Neural crest cell (in vitro differentiated cells): Measurements from ENCODE around the gene RNU6-8. TPM values are rescaled to one million over a fixed set of nuclear protein-coding genes. Genes with fewer than 3 reads are reported as not detected.

Source experiments
- DNase-seq: peaks from one replicate; pipeline ENCODE4 v3.0.0; 2021; ENCODE audit warnings: low read depth, mixed read lengths, low spot score
- H3K27ac Mint-ChIP-seq: one replicate; pipeline ENCODE4 v1.8.0; 2021; ENCODE audit warnings: mild to moderate bottlenecking, mixed read lengths; ENCODE audit not compliant: unreplicated experiment
- H3K27me3 Mint-ChIP-seq: 2 replicates; pipeline ENCODE4 v1.8.0; 2021; ENCODE audit warnings: low read depth, mild to moderate bottlenecking, mixed read lengths
- H3K36me3 Mint-ChIP-seq: 2 replicates; pipeline ENCODE4 v1.8.0; 2021; ENCODE audit warnings: low read depth, mild to moderate bottlenecking, mixed read lengths
- H3K4me1 Mint-ChIP-seq: 2 replicates; pipeline ENCODE4 v1.8.0; 2021; ENCODE audit warnings: mixed read lengths
- H3K4me3 Mint-ChIP-seq: one replicate; pipeline ENCODE4 v1.8.0; 2021; ENCODE audit warnings: mild to moderate bottlenecking, mixed read lengths
- H3K9me3 Mint-ChIP-seq: 2 replicates; pipeline ENCODE4 v1.8.0; 2021; ENCODE audit warnings: mixed read lengths
- total RNA-seq: library from RNA; stranded (reverse); gene quantifications from 2 replicates; pipeline ENCODE4 v1.2.1, GENCODE V29; 2021
- TF ChIP-seq, protein P1 (sequence below): fragments of 200-600 bp; sonication (generic); conservative IDR thresholded peaks from 2 replicates; pipeline ENCODE4 v1.5.0; 2021; ENCODE audit warnings: antibody characterized with exemption, mild to moderate bottlenecking

The RNU6-8 gene
- total RNA-seq, 1 donor from 2014 or later, result not detected

GRCh38 chr14:32166029-32166428 is 37.0 kb downstream of the RNU6-8 start:
- Mint-ChIP-seq H3K27ac (no peak overlapping the region), H3K4me1 (no peaks in the 10 kb centered on the region), H3K27me3 (no peaks in the 10 kb centered on the region), H3K4me3 (no peak overlapping the region), H3K36me3 (peaks cover 3% of the 10 kb centered on the region), H3K9me3 (peaks cover 18% of the 10 kb centered on the region)
- TF ChIP-seq, protein P1, sequence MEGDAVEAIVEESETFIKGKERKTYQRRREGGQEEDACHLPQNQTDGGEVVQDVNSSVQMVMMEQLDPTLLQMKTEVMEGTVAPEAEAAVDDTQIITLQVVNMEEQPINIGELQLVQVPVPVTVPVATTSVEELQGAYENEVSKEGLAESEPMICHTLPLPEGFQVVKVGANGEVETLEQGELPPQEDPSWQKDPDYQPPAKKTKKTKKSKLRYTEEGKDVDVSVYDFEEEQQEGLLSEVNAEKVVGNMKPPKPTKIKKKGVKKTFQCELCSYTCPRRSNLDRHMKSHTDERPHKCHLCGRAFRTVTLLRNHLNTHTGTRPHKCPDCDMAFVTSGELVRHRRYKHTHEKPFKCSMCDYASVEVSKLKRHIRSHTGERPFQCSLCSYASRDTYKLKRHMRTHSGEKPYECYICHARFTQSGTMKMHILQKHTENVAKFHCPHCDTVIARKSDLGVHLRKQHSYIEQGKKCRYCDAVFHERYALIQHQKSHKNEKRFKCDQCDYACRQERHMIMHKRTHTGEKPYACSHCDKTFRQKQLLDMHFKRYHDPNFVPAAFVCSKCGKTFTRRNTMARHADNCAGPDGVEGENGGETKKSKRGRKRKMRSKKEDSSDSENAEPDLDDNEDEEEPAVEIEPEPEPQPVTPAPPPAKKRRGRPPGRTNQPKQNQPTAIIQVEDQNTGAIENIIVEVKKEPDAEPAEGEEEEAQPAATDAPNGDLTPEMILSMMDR, result no peak
- DNase-seq, result no peak

Other genes starting within 250 kb of the RNU6-8 start
- 109 and 114 TPM in 2 replicates for gene ARHGAP5, start 126.0 kb downstream of the RNU6-8 start, total RNA-seq
- not detected in 2 replicates for gene RNU6-7, start 1.2 kb downstream of the RNU6-8 start, total RNA-seq
- 9.4 and 9.7 TPM in 2 replicates for gene AKAP6, start 126.0 kb upstream of the RNU6-8 start, total RNA-seq